A172 (cell line): Measurements from ENCODE around the gene BCS1L. TPM values are rescaled to one million over a fixed set of nuclear protein-coding genes. Genes with fewer than 3 reads are reported as not detected.

Experiments used
- DNase-seq: peaks from one replicate; pipeline ENCODE4 v3.0.0-alpha.2; 2015; ENCODE audit warnings: low spot score
- total RNA-seq: library from RNA; depleted of rRNA; stranded (reverse); fragments of >200 nt; shearing (Covaris generic); gene quantifications from 2 replicates; pipeline ENCODE4 v1.2.3, GENCODE V29; 2014

The BCS1L gene
- total RNA-seq, 1 experiment from 2014 or later: 38.9 TPM

DNA sequence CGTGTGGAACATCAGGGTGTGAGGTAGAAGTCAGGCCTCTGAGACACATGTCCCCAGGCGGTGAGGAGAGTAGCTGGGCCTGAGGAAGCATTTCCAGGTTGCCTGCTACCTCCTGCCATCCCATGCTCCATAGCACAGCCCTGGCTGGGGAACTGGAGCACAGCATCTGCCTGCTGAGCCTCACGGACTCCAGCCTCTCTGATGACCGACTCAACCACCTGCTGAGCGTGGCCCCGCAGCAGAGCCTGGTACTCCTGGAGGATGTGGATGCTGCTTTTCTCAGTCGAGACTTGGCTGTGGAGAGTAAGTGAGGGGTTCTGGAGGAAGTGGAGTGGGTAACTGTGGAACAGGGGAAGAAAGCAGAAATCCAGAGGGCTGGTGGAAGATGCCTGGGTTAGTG, 2.9 kb downstream of the BCS1L start:
- no peak for DNase-seq

DNA sequence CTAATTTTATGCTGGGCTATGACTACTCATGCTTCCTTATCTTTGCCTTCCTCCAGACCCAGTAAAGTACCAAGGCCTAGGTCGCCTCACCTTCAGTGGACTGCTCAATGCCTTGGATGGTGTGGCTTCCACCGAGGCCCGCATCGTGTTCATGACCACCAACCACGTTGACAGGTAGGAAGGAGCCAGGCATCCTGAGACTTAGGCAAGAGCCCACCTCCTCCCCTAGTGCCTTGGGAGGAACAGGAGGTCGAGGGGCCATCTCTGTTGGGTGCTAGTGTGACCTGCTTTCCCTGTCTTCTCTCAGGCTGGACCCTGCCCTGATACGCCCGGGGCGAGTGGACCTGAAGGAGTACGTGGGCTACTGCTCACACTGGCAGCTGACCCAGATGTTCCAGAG, 3.3 kb downstream of the BCS1L start:
- DNase-seq: no peak

DNA sequence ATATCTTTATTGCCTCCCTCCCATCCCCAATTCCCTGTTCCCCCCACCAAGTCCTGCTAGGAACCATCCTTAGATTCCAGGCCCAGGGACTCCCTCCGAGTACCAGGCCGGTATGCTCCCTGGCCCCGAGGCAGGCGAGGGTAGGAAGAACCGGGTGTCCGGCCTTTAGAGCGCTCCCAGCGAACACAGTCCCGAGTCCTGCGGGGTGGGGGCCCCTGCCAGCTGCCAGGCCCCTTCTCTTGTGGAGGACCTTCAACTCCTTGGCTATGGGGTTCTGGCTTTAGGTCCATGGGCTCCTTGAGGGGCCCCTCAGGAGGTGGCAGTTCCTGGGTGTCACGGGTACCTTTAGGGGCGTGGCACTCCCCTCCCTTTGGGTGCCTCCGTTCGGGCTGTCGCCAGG, 4.4 kb downstream of the BCS1L start:
- no peak for DNase-seq

DNA sequence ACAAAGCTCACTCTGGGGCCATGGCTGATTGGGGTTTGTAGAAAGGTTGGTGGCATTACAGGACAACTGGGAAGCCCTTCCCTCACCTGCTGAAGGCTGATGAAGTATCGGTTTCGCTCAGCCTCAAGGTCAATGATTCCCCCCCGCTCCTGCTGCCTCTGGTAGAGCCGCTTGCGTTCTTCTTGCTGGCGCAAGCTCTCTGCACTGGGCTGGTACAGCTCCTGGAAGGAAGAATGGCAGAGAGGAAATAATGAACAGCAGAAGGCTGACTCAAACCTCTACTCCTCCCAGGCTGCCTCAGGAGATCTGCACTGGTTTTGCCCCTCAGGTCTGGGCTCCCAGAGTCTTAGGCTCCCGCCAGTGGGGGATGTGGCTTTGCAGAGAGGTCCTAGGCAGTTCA, 5.2 kb downstream of the BCS1L start:
- no peak for DNase-seq

DNA sequence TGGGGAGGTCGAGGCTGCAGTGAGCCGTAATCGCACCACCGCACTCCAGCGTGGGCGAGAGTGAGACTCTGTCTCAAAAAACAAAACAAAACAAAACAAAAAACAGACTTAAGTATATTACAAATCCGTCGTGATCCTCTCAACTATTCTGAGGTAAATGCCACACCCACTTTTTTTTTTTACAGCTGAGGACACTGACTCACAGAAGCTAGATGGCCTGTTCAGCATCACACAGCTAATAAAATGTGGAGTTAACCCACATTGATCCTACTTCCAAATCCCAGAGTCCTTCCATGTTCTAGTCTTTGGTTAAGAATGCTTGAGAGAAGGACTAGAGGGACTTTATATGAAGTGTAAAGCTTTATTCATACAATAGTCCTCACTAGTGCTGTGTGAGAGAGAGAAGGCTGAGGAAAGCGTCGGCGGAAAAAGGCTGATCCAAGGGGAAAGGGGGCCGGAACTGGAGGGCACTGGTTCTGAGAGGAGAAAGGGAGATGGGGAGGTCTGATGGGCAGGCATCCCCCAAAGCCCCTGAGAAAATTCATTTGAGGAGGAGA, 11.7 kb downstream of the BCS1L start:
- DNase-seq: peak; percentile 30

DNA sequence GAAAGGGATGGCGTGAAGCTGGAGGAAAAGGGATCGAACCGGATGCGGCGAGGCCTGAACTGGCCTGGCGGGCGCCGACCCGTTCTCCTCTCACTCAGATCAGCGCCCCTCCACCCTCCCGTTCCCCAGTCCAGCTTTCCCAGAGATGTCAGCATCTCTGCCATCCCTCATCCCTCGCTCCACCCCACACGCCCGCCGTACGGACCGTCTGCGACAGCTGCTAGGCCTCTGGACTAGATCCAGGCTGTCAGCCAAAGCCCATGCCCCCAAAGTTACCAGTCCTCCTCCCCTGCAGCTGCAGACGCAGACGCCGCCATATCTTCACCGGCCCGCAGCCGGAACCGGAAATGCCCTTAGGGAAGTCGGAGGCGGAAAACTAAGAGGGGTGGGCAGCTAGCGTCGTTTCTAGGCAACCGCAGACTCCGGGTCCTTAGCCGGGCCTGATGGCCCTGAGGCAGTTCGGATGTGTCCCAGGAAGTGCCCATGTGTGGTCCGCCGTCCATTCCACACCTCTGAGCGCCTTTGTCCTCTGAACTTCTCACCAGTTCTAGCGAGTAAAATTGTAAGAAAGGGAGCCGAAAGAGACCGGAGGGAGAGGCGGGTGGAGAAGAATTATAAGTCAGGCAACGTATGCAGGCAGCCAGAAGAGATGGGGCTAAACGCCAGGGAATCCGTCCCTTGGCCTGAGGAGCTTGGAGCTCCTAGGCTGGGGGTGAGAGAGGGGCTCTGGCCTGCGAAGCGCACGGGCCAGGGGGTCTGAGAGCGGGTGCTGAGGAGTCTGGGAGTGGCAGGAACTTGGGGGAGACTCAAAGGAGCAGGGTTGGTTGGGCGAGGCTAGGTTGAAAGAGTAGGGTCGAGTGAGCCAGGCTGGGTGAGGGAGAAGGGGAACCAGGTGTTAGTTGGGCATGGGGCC, 12.4 kb downstream of the BCS1L start, which contains the start of the genes RNF25 and STK36:
TSS of gene RNF25 (minus strand) at position 349 of the 913 bp plus-strand sequence. CDS start at position 317, 32 bp downstream.
TSS of gene STK36 (plus strand) at position 433 of the 913 bp plus-strand sequence. CDS start 744 bp downstream, outside the sequence.
- peak; percentile 94 for DNase-seq

DNA sequence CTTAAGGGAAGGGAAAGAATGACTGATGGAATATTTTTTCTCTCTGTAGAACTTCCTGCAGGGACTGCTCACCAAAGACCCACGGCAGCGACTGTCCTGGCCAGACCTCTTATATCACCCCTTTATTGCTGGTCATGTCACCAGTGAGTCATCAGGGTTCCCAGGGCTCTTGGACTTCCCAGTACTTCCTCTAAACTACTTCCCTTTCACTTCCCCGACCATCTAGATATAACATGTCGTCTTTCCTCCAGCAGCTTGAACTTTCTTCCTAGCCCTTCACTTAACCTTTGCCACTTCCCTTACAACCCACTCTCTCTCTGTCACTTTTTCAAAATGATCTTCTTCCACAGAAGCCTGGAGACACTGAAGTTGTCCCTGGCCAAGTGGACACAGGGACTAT, 19.6 kb downstream of the BCS1L start:
- peak; percentile 84 for DNase-seq

DNA sequence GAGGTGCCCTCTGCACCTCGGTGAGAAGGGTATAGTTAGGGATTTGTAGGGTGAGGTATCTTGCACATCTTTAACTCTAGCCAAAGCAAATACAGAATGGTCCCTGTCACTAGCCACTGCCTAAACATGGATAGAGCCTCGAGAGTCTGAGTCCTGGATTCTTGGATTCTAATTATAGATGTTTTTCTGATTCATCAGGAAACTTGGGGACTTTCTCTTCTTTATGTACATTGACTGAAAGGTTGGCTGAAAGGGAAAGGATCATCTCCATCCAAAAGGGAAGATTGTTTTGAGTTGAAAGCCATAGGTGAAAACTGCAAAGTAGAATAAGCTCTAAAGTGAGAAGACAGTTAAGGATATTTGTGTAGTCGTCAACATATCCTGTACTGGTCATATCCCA, 20.6 kb downstream of the BCS1L start:
- DNase-seq: no peak

DNA sequence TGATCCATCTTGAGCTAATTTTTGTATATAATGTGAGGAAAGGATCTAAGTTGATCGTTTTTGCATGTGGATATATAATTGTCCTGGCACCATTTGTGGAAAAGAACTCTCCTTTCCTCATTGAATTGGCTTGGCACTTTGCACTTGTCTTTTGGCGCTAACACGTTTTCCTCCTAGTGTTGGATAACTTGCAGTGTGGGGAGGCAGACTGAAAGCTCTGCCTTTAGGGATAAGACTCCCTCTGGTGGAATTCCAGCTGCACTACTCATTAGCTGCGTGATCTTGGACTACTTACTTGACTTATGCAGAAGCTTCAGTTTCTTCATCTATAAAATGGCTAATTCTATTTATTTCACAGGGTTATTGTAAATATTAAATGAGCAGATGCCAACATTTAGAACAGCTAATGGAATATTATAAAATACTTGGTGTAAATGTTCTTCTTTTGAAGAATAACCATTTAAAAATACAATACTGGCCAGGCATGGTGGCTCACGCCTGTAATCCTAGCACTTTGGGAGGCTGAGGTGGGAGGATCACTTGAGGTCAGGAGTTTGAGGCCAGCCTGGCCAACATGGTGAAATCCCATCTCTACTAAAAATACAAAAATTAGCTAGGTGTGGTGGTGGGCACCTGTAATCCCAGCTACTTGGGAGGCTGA, 28.0 kb downstream of the BCS1L start:
- DNase-seq: peak; percentile 88

DNA sequence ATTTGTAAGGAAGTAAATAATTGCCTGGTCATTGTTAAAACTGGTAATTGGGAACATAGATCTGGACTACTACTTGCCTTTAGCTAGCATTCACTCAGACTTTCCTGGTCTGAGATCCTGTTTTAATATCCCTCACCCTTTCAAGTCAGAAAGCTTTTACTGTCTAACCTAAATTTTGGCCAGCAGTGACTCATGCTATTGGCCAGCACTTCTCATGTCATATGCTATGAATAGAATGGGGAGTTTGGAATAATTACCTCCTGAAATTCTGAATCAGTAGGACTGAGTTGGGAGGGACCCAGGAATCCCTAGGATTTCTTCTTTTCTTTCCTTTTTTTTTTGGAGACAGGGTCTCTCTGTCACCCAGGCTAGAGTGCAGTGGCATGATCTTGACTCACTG, 31.8 kb downstream of the BCS1L start:
- peak; percentile 47 for DNase-seq

DNA sequence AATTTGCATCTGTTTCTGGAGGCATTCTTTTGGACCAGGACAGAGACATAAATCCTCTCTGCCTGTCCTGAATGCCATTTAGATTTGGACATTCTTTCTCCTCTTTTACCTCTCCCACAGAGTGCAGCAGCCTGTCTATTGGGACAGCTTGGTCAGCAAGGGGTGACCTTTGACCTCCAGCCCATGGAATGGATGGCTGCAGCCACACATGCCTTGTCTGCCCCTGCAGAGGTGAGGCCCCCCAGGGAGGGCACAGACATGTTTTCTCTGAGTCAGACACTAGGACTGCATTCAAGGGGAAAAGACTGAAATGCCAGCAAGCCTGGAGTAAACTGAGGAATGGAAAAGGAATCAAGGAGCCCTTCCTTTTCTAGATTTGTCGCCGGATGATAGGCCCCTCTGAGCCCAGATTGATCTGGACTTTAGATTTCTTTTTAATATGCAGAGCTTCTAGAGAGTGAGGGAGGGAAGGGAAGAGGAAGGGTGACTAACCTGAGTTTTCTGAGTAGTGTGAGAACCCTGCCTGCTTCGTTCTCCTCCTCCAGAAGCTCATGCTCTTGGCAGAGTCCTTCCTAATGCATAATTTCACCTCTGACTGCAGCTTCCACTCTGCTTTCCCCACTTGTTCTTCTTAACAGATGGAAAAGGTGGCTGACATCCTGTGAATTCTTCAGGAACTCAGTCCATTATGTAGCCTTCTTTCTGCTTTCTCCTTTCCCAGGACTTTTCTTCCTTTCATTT, 35.1 kb downstream of the BCS1L start:
- no peak for DNase-seq

DNA sequence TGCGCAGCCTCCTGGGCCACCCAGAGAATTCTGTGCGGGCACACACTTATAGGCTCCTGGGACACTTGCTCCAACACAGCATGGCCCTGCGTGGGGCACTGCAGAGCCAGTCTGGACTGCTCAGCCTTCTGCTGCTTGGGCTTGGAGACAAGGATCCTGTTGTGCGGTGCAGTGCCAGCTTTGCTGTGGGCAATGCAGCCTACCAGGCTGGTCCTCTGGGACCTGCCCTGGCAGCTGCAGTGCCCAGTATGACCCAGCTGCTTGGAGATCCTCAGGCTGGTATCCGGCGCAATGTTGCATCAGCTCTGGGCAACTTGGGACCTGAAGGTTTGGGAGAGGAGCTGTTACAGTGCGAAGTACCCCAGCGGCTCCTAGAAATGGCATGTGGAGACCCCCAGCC, 39.4 kb downstream of the BCS1L start:
- DNase-seq: no peak

DNA sequence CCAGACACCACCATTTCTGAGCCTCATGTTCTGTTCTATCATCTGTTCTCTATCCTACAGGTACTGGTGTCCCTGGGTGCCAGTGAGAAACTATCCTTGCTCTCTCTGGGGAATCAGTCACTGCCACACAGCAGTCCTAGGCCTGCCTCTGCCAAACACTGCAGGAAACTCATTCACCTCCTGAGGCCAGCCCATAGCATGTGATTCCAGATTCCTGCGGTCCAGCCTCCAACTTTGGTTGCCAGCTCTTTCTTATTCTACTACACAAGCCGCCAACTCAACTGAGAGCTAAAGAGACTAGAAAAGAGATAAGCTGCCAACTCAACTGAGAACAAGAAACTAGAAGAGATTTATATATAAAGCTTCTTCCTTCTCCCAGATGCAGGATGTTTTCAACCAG, 42.3 kb downstream of the BCS1L start:
- no peak for DNase-seq

DNA sequence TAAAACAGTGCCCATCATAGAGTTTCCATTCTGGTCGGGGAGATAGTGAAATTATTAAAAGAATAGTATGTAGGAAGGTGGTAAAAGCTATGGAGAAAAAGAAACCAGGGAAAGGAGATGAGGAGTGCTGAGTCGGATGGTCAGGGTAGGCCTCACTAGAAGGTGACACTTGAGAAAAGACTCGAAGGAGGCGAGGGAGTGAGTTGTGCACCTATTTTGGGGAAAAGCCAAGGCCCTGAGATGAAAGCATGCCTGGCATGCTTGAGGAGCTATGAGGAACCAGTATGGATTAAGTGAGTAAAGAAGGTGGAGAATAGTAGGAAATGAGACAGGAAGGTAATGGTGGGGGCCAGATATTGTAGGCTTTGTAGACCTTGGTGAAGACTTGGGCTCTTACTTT, 43.9 kb downstream of the BCS1L start:
- DNase-seq: no peak

DNA sequence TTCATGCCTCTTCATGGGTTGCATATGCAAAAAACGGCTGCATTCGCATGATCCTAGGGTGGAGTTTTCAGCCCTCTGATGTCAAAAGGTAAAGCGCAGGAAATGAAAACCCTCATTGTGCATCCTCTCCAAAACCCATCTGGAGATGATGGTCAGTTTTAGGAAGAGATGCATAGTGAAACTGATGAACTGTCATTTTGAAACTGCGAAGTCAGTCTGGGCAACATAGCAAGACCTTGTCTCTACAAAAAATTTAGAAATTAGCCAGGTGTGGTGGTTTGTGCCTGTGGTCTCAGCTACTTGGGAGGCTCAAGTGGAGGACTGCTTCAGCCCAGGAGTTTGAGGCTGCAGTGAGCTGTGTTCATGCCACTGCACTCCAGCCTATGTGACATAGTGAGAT, 48.6 kb downstream of the BCS1L start:
- DNase-seq: no peak

DNA sequence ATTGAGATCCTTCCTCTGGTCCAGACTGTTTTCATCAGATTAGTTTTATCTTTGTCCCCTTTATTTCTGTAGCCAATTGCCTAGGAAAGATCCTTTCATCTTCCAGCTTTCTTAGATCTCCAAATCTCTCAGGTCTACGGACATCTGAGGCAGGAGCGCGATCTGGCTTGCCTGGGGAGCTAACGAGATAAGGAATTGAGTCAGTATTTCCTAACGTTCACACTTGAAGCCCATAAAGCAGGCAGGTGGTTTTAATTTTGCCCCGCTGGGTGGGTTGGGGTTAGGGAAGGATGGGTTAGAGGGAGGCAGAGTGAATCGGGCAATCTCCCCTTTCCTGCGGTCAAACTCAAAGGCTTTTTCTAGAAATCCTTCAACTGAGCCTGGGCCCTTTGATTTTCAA, 50.4 kb downstream of the BCS1L start:
- DNase-seq: no peak

DNA sequence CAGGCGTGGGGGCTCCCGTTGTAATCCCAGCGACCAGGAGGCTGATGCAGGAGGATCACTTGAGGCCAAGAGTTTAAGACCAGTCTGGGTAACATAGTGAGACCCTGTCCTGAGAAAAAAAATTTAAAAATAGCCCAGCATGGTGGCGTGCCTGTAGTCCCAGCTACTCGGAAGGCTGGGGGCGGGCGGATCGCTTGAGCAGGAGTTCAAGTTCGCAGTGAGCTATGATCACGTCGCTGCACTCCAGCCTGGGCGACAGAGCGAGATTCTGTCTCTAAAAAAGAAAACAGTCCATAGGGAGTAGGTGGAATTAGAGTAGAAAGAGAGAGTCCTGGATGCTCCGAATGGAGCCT, 50.8 kb downstream of the BCS1L start:
- DNase-seq: no peak

DNA sequence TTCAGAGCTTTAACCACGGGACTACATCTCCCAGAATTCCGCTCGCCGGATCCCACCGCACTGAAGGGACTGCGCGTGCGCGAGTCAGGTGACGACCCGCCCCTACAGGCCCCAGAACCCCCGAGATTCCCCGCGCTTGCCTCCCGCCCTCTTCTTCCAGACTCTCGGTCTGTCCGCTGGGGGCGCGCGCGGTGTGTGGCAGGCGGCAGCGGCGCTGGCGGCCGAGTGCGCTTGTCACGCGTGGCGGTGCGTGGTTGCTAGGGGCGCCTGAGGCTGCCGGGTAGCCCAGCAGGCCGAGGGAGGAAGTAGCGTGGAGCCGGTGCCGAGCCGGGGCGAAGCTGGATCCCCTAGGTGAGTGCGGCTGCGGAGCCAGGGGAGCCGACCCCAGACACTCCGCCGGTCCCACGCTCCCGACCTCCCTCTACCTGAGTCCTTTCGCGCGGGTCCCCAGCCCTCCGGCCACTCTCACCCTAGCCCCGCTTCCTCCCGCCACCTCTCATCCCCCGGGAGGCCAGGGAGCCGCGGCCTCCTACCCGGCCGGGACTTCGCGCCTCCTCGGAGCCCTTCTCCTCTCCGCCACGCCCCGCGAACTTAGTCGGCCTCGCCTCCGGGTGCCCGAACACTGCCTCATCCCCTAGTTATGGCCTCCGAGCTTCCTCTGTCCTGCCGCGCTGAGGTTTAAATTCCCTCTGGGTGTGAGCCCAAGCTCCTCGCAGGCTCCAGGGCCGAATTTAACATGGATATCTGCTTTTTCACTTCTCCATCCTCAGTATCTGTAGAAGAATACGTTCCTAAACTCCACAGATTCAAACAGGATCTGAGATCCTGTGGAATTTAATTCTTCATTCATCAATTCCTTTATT, 51.4 kb downstream of the BCS1L start, which contains the start of gene TTLL4:
TSS of gene TTLL4 (plus strand) at position 149 of the 863 bp plus-strand sequence. CDS start 26,842 bp downstream, outside the sequence.
- peak; percentile 95 for DNase-seq

DNA sequence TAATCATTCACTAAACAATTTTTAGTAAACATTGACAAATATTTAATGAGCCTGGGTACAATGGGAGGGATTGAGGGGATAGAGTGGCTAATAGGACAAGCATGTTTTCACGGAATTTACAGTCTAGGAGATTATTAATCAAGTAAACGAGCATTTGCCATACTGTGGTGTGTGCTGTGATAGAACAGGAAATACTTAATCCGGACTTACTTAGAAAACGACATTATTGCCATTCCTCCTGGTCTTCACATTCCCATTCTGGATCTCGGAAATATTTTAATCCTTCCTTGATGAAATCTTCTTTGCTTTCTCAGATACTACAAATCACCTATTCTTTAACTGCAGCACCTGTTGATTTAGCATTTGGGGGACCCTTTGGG, 52.1 kb downstream of the BCS1L start:
- DNase-seq: peak; percentile 22
